Esophagus squamous epithelium (tissue), 4 donors: ENCODE results near the gene CBFA2T2.

Source experiments
- CTCF ChIP-seq, 6 experiments: fragments of 450-650 bp in 4 of 6; fragments of 200-600 bp in 2 of 6; sonication (generic) in 2 of 6; IDR thresholded peaks; one replicate each; pipeline ENCODE4 v1.5.1; 2016 to 2019; ENCODE audit warnings: antibody characterized with exemption in 6 of 6, mild to moderate bottlenecking in 4 of 6, moderate library complexity in 4 of 6
- POLR2A ChIP-seq, 4 donors: fragments of 450-650 bp; IDR thresholded peaks; one replicate each; pipeline ENCODE4 v1.6.1; 2017; ENCODE audit warnings: antibody characterized with exemption in 4 of 4, mild to moderate bottlenecking in 4 of 4, moderate library complexity in 3 of 4

GRCh38 chr20:33621717-33622400 is 132.0 kb downstream of the CBFA2T2 start:
- no peak for TF ChIP-seq CTCF (IDR thresholded peaks at IDR 0.05)
- TF ChIP-seq POLR2A (IDR thresholded peaks at IDR 0.05), result no peak
